ENCODE measurements around the gene DOCK3.
"Not testable (repeated sequence)": the region's sequence is repeated elsewhere in the genome, so short reads cannot be mapped to it uniquely, and the experiment has no call there.

DOCK3 gene

DNA sequence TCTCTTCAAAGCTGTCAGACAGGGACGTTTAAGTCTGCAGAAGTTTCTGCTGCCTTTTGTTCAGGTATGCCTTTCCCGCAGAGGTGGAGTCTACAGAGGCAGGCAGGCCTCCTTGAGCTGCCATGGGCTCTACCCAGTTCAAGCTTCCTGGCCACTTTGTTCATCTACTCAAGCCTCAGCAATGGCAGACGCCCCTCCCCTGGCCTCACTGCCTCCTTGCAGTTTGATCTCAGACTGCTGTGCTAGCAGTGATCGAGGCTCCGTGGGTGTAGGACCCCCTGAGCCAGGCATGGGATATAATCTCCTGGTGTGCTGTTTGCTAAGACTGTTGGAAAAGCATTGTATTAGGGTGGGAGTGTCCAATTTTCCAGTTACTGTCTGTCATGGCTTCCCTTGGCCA lies 247.3 kb downstream of the DOCK3 start:
- not testable (repeated sequence) for H3K27me3 ChIP-seq (ENCODE audit: control insufficient read depth, insufficient read depth, low read length, poor library complexity, severe bottlenecking); H3K9me3 ChIP-seq (ENCODE audit: control insufficient read depth, low read length); H3K36me3 ChIP-seq (ENCODE audit: control insufficient read depth, insufficient read depth, low read length); H3K4me3 ChIP-seq (ENCODE audit: insufficient read depth, low read depth, low read length); H3K27ac ChIP-seq (ENCODE audit: insufficient read depth, low read depth, low read length, poor library complexity, severe bottlenecking); H3K4me1 ChIP-seq (ENCODE audit: control insufficient read depth, insufficient read depth, low read length)
- 95 to 97% methylated on average over 5 of the region's 5 CpGs for WGBS, 2 experiments

DNA sequence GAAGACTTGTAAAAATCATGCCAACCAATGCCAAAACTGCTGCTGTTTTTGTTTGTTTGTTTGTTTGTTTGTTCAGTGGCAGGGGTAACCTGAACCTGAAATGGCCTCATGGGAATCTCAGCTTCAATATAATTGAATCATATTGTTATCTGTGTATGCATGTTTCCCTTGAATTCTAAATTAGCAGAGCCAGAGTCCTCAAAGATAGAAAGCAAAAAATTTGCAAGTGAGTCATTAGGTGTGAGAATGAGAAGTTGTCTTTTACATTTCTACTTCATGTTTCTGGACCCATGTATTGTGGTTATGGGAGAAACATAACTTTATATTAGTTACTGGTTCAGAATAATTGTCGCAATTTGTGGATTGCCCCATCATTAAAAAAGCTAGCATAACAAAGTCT lies 249.2 kb downstream of the DOCK3 start:
- Histone ChIP-seq H3K9me3 (ENCODE audit: control insufficient read depth, low read length) (no peaks in the 10 kb centered on the region), H3K27me3 (ENCODE audit: control insufficient read depth, insufficient read depth, low read length, poor library complexity, severe bottlenecking) (no peaks in the 10 kb centered on the region), H3K36me3 (ENCODE audit: control insufficient read depth, insufficient read depth, low read length) (no peaks in the 10 kb centered on the region), H3K4me3 (ENCODE audit: insufficient read depth, low read depth, low read length) (no peak overlapping the region), H3K4me1 (ENCODE audit: control insufficient read depth, insufficient read depth, low read length) (no peaks in the 10 kb centered on the region), H3K27ac (ENCODE audit: insufficient read depth, low read depth, low read length, poor library complexity, severe bottlenecking) (no peak overlapping the region)
- 100% methylated on average over 1 of the region's 1 CpG; no CpG with 5 or more reads in 1 of the 2 experiments for WGBS, 2 experiments

DNA sequence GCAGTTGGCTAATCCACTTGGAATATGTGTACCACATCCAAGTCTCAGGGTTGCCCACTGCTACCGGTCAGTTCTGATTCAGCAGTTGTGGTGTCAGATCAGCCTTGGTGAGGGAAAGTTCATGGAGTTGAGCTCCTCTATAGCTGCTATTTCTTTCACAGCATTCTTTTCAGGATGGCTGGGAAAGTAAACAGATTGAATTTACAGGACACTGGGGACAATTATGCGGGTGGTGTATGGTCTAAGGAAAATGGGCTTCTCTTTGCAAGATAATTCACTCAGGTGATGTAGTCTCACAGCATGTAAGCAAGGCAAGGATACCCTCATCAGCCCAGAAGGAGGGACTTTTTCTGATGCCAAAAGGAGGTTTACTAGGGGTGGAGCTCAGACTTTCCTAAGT lies 249.9 kb downstream of the DOCK3 start:
- H3K9me3 ChIP-seq (ENCODE audit: control insufficient read depth, low read length), result no peaks in the 10 kb centered on the region
- H3K4me3 ChIP-seq (ENCODE audit: insufficient read depth, low read depth, low read length), result no peak overlapping the region
- H3K27ac ChIP-seq (ENCODE audit: insufficient read depth, low read depth, low read length, poor library complexity, severe bottlenecking), result no peak overlapping the region
- H3K36me3 ChIP-seq (ENCODE audit: control insufficient read depth, insufficient read depth, low read length), result no peaks in the 10 kb centered on the region
- no peaks in the 10 kb centered on the region for H3K27me3 ChIP-seq (ENCODE audit: control insufficient read depth, insufficient read depth, low read length, poor library complexity, severe bottlenecking)
- WGBS, 2 experiments, result 53 to 66% methylated on average over 2 of the region's 2 CpGs
- no peaks in the 10 kb centered on the region for H3K4me1 ChIP-seq (ENCODE audit: control insufficient read depth, insufficient read depth, low read length)

DNA sequence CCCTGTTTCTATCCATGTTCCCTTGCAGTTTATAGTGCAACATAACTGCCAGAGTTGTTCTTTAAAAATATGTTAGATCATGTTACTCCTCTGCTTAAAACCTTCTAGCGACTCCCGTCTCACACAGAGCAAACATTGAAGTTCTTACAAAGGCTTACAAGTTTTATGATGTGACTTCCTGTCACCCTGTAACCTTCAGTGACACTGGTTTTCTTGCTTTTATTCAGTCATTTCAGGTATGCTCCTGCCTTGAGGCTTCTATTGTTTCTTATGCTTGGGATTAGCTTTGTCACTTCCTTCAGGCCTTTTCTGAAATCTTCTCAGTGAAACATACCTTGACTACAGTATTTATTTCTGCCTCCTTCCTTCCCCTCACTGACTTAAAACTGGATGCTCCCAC lies 252.1 kb downstream of the DOCK3 start:
- Histone ChIP-seq H3K4me1 (ENCODE audit: control insufficient read depth, insufficient read depth, low read length) (no peaks in the 10 kb centered on the region), H3K4me3 (ENCODE audit: insufficient read depth, low read depth, low read length) (no peak overlapping the region), H3K27ac (ENCODE audit: insufficient read depth, low read depth, low read length, poor library complexity, severe bottlenecking) (no peak overlapping the region), H3K36me3 (ENCODE audit: control insufficient read depth, insufficient read depth, low read length) (no peaks in the 10 kb centered on the region), H3K27me3 (ENCODE audit: control insufficient read depth, insufficient read depth, low read length, poor library complexity, severe bottlenecking) (no peaks in the 10 kb centered on the region), H3K9me3 (ENCODE audit: control insufficient read depth, low read length) (no peaks in the 10 kb centered on the region)
- 38% methylated on average over 2 of the region's 2 CpGs for WGBS, 2 experiments

DNA sequence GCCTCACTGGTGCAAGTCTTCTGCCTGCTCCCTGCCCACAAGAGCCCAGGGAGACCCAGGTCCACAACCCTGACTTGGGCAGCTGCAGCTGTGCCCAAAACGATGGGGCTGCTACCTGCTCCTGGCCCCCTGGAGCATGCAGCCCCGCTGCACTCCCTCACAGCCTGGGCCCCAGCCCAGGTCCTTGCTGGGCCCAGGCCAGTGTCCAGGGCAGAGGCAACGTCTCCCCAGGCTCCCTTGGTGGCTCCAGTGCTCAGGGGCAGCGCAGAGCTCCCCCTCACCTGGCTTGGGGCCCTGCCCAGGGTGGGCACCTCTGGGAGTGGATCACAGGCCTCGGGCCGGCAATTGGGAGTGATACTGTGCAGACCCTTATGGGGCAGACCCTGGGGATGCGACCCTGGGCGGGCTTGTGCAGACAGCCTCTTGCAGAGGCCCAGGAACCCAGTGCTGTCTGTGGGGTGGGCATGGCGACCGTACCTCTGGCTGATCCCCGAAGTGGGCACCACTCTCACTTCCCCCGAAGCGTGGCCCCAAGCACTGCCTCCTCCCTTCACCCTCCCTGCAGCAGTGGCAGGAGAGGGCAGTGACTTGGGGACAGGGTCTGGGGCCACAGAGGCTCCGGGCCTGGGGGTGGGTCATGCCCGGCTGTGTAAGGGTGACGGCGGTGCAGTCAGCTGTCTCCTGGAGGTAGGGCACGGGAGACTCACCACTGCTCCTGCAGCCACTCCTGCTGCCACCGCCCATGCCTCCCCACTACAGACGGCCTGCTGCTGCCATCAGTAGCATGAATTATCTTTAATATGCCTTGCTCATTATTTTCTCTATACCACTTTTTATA lies 255.9 kb downstream of the DOCK3 start:
- WGBS, 2 experiments, result 91% methylated on average over 20 of the region's 20 CpGs
- peaks cover 6% of the 10 kb centered on the region for H3K36me3 ChIP-seq (ENCODE audit: control insufficient read depth, insufficient read depth, low read length)
- no peak overlapping the region for H3K4me3 ChIP-seq (ENCODE audit: insufficient read depth, low read depth, low read length)
- H3K27me3 ChIP-seq (ENCODE audit: control insufficient read depth, insufficient read depth, low read length, poor library complexity, severe bottlenecking), result no peaks in the 10 kb centered on the region
- H3K27ac ChIP-seq (ENCODE audit: insufficient read depth, low read depth, low read length, poor library complexity, severe bottlenecking), result no peak overlapping the region
- no peaks in the 10 kb centered on the region for H3K9me3 ChIP-seq (ENCODE audit: control insufficient read depth, low read length)
- H3K4me1 ChIP-seq (ENCODE audit: control insufficient read depth, insufficient read depth, low read length), result no peaks in the 10 kb centered on the region

DNA sequence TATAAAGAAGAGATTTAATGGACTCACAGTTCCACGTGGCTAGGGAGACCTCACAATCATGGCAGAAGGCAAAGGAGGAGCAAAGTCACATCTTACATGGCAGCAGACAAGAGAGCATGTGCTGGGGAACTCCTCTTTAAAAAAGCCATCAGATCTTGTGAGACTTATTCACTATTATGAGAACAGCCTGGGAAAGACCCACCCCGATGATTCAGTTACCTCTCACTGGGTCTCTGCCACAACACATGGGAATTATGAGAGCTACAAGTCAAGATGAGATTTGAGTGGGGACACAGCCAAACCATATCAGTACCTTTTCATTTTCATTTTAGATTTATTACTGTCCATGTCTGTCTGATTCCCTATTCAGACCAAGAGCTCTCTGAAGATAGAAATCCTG lies 258.2 kb downstream of the DOCK3 start:
- not testable (repeated sequence) for H3K4me3 ChIP-seq (ENCODE audit: insufficient read depth, low read depth, low read length); H3K4me1 ChIP-seq (ENCODE audit: control insufficient read depth, insufficient read depth, low read length); H3K27me3 ChIP-seq (ENCODE audit: control insufficient read depth, insufficient read depth, low read length, poor library complexity, severe bottlenecking); H3K36me3 ChIP-seq (ENCODE audit: control insufficient read depth, insufficient read depth, low read length); H3K27ac ChIP-seq (ENCODE audit: insufficient read depth, low read depth, low read length, poor library complexity, severe bottlenecking); H3K9me3 ChIP-seq (ENCODE audit: control insufficient read depth, low read length)
- 85 to 91% methylated on average over 2 of the region's 2 CpGs for WGBS, 2 experiments

DNA sequence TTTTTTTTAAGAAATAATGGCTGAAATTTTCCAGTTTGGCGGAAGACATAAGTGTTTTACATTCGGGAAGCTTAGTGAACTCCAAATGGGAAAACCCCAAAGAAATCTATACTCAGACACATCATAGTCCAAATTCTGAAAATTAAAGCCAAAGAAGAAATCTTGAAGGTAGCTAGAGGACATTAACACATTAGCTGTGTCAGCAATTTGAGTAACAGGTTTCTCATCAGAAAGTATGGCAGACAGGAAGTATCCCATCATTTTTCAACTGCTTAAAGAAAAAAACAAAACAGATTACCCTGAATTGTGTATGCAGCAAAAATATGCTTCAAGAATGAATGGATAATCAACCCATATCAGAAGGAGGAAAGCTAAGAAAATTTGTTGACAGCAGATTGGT lies 261.7 kb downstream of the DOCK3 start:
- Histone ChIP-seq H3K27me3 (ENCODE audit: control insufficient read depth, insufficient read depth, low read length, poor library complexity, severe bottlenecking) (no peaks in the 10 kb centered on the region), H3K36me3 (ENCODE audit: control insufficient read depth, insufficient read depth, low read length) (peaks cover 7% of the 10 kb centered on the region)
- WGBS, 2 experiments, result 80 to 100% methylated on average over 2 of the region's 2 CpGs

DNA sequence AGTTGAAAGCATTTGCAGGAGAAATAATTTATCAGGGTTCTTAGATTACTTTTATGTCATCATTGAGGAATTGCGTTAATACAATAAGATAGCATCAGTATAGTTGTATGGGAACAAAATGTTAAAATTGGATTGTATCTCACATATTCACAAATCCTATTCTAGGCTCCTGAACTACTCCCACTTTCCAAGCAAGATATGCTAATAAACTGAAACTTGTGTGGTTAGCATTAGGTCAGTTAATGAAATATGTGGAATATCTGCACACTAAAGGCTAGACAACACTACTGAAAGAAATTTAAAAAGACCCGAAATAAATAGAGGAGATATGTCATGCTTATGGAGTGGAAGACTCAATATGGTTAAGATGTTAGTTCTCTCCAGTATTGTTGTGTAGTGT lies 272.7 kb downstream of the DOCK3 start:
- no peaks in the 10 kb centered on the region for H3K4me1 ChIP-seq (ENCODE audit: control insufficient read depth, insufficient read depth, low read length)
- WGBS, 2 experiments, result 88 to 100% methylated on average over 1 of the region's 2 CpGs
- H3K4me3 ChIP-seq (ENCODE audit: insufficient read depth, low read depth, low read length), result no peak overlapping the region

More for the DNA sequence above, 261.7 kb downstream of the DOCK3 start:
- H3K27ac ChIP-seq (ENCODE audit: insufficient read depth, low read depth, low read length, poor library complexity, severe bottlenecking), result no peak overlapping the region
- H3K4me1 ChIP-seq (ENCODE audit: control insufficient read depth, insufficient read depth, low read length), result no peaks in the 10 kb centered on the region
- H3K4me3 ChIP-seq (ENCODE audit: insufficient read depth, low read depth, low read length), result no peak overlapping the region
- no peaks in the 10 kb centered on the region for H3K9me3 ChIP-seq (ENCODE audit: control insufficient read depth, low read length)

DNA sequence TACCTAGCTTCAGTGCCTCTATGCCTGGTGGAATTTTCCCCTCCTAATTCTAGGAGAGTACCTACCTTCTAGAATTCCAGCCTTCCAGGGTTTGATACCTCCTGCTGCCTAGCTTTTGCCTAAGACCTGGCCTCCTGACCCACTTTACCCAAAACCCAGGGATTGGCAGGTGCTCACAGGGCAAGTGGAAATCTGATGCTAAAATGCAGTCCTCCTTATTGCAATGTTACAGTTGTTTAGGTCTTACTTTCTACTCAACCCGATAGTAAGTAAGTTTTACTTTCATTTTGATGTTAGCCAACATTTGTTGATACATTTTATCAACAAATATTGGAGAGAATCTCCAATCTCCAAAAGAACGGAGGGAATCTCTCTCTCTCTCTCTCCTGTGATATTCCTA lies 275.9 kb downstream of the DOCK3 start:
- no peak overlapping the region for H3K4me3 ChIP-seq (ENCODE audit: insufficient read depth, low read depth, low read length)
- H3K36me3 ChIP-seq (ENCODE audit: control insufficient read depth, insufficient read depth, low read length), result no peaks in the 10 kb centered on the region
- no peak overlapping the region for H3K27ac ChIP-seq (ENCODE audit: insufficient read depth, low read depth, low read length, poor library complexity, severe bottlenecking)
- H3K9me3 ChIP-seq (ENCODE audit: control insufficient read depth, low read length), result no peaks in the 10 kb centered on the region
- H3K4me1 ChIP-seq (ENCODE audit: control insufficient read depth, insufficient read depth, low read length), result no peaks in the 10 kb centered on the region
- 86 to 88% methylated on average over 1 to 2 of the region's 2 CpGs for WGBS, 2 experiments
- H3K27me3 ChIP-seq (ENCODE audit: control insufficient read depth, insufficient read depth, low read length, poor library complexity, severe bottlenecking), result no peaks in the 10 kb centered on the region

More for the DNA sequence above, 272.7 kb downstream of the DOCK3 start:
- Histone ChIP-seq H3K27me3 (ENCODE audit: control insufficient read depth, insufficient read depth, low read length, poor library complexity, severe bottlenecking) (no peaks in the 10 kb centered on the region), H3K9me3 (ENCODE audit: control insufficient read depth, low read length) (no peaks in the 10 kb centered on the region), H3K36me3 (ENCODE audit: control insufficient read depth, insufficient read depth, low read length) (no peaks in the 10 kb centered on the region), H3K27ac (ENCODE audit: insufficient read depth, low read depth, low read length, poor library complexity, severe bottlenecking) (no peak overlapping the region)

DNA sequence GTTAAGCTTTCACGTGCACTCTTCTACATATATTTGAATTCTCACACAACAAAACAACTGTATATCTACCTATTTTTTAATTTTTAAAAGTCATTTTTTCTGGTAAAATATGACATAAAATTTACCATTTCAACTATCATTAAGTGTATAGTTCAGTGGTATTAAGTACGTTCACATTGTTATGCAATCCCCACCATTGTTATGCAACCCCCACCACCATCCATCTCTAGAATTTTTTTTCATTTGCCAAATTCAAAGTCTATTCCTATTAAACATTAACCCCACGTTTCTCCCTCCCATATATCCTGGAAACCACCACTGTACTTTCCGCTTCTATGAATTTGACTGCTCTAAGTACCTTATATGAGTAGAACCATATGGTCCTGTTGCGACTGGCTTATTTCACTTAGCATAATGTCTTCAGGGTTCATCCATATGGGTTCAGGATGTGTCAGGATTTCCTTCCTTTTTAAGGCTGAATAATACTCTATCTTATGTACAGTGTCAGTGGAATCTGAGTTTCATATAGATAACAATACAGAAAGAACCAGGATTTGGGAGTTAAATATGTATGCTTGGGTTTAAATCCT lies 279.2 kb downstream of the DOCK3 start:
- 81 to 93% methylated on average over 5 of the region's 5 CpGs for WGBS, 2 experiments
- Histone ChIP-seq H3K9me3 (ENCODE audit: control insufficient read depth, low read length) (no peaks in the 10 kb centered on the region), H3K36me3 (ENCODE audit: control insufficient read depth, insufficient read depth, low read length) (no peaks in the 10 kb centered on the region), H3K27ac (ENCODE audit: insufficient read depth, low read depth, low read length, poor library complexity, severe bottlenecking) (no peak overlapping the region), H3K4me1 (ENCODE audit: control insufficient read depth, insufficient read depth, low read length) (no peaks in the 10 kb centered on the region), H3K4me3 (ENCODE audit: insufficient read depth, low read depth, low read length) (no peak overlapping the region), H3K27me3 (ENCODE audit: control insufficient read depth, insufficient read depth, low read length, poor library complexity, severe bottlenecking) (no peaks in the 10 kb centered on the region)
